GM10266 (cell line): ENCODE measurements around the gene CPEB3.

Source experiments
- DNase-seq: peaks from one replicate; pipeline ENCODE4 v3.0.0; 2012; ENCODE audit errors: extremely low spot score
- CTCF ChIP-seq: IDR thresholded peaks from 2 replicates; pipeline ENCODE4 v1.5.1; 2012; ENCODE audit warnings: mild to moderate bottlenecking, low read depth; ENCODE audit not compliant: control insufficient read depth, insufficient read depth; ENCODE audit errors: missing control alignments

The CPEB3 gene

GRCh38 chr10:92111336-92111939 is 179.4 kb downstream of the CPEB3 start:
- DNase-seq, result no peak
- no peak for TF ChIP-seq CTCF

- no peak for DNase-seq
- TF ChIP-seq CTCF, result no peak
Observed at GRCh38 chr10:92110039-92110794, 180.7 kb downstream of the CPEB3 start.

GRCh38 chr10:92108747-92109146 is 182.1 kb downstream of the CPEB3 start:
- DNase-seq, result no peak
- TF ChIP-seq CTCF, result no peak

- no peak for TF ChIP-seq CTCF
- no peak for DNase-seq
Observed at GRCh38 chr10:92108120-92108519, 182.8 kb downstream of the CPEB3 start.

GRCh38 chr10:92103376-92104090 is 187.3 kb downstream of the CPEB3 start:
- DNase-seq, result no peak
- no peak for TF ChIP-seq CTCF

- TF ChIP-seq CTCF, result no peak
- no peak for DNase-seq
Observed at GRCh38 chr10:92102601-92103213, 188.2 kb downstream of the CPEB3 start.
